Measurements from ENCODE around the gene ARRDC5. TPM values are rescaled to one million over a fixed set of nuclear protein-coding genes. Genes with fewer than 3 reads are reported as not detected.
A peak's percentile ranks its signal among the peaks of the same experiment; 100 is the strongest.
"Not testable (repeated sequence)": the region's sequence is repeated elsewhere in the genome, so short reads cannot be mapped to it uniquely, and the experiment has no call there.

The ARRDC5 gene
- total RNA-seq = 1 to 10 TPM in 1 of 2 experiments, under 1 TPM in 1; 0.85 to 1.0 TPM

GRCh38 chr19:4902796-4903195 is at the start of gene ARRDC5:
ARRDC5 (minus strand) TSS chr19:4902896; CDS start chr19:4902825, 71 bp downstream.
- no peaks in the 10 kb centered on the region for H3K36me3 Mint-ChIP-seq (ENCODE audit: low read depth)
- no peak for DNase-seq
- no peaks in the 10 kb centered on the region for H3K4me1 Mint-ChIP-seq
- no peaks in the 10 kb centered on the region for H3K9me3 Mint-ChIP-seq
- ChIA-PET POLR2A (no interaction called here), CTCF (interaction anchor here (0.6 to 1.4 kb wide), 3 partner anchors 9 to 106 kb away, joined by 3 read pairs; no protein-coding TSS in a partner anchor)
- H3K4me3 Mint-ChIP-seq = no peak within 1 kb of the TSS
- no peak within 1 kb of the TSS for H3K27ac Mint-ChIP-seq
- H3K27me3 Mint-ChIP-seq = no peaks in the 10 kb centered on the region

GRCh38 chr19:4951656-4952055 is 49.0 kb upstream of the ARRDC5 start:
- Mint-ChIP-seq H3K36me3 (ENCODE audit: low read depth) (peaks cover 64% of the 10 kb centered on the region), H3K4me3 (no peak overlapping the region), H3K27ac (peak overlapping the region; percentile 34), H3K9me3 (no peaks in the 10 kb centered on the region), H3K4me1 (no peaks in the 10 kb centered on the region), H3K27me3 (no peaks in the 10 kb centered on the region)
- CTCF ChIA-PET = no interaction called here
- no peak for DNase-seq
- POLR2A ChIA-PET = interaction anchor here (0.7 kb wide), 1 partner anchor 20 kb away, joined by 3 read pairs; no protein-coding TSS in a partner anchor

- H3K4me3 Mint-ChIP-seq, H3K27me3 Mint-ChIP-seq, H3K9me3 Mint-ChIP-seq, POLR2A ChIA-PET, H3K27ac Mint-ChIP-seq, H3K4me1 Mint-ChIP-seq, DNase-seq, CTCF ChIA-PET: not testable (repeated sequence)
- H3K36me3 Mint-ChIP-seq (ENCODE audit: low read depth) = peaks cover 65% of the 10 kb centered on the region
Measured at GRCh38 chr19:4950650-4951049, 48.0 kb upstream of the ARRDC5 start.

GRCh38 chr19:4941638-4942169 is 39.0 kb upstream of the ARRDC5 start:
- H3K36me3 Mint-ChIP-seq (ENCODE audit: low read depth) = peaks cover 61% of the 10 kb centered on the region
- CTCF ChIA-PET, H3K9me3 Mint-ChIP-seq: not testable (repeated sequence)

GRCh38 chr19:4939466-4939865 is 36.8 kb upstream of the ARRDC5 start:
- Mint-ChIP-seq H3K27ac (no peak overlapping the region), H3K4me3 (no peak overlapping the region), H3K27me3 (no peaks in the 10 kb centered on the region), H3K4me1 (no peaks in the 10 kb centered on the region), H3K9me3 (no peaks in the 10 kb centered on the region), H3K36me3 (ENCODE audit: low read depth) (peaks cover 62% of the 10 kb centered on the region)
- POLR2A ChIA-PET = interaction anchor here (1.1 kb wide), 1 partner anchor 13 kb away, joined by 4 read pairs; no protein-coding TSS in a partner anchor
- DNase-seq = no peak
- CTCF ChIA-PET = interaction anchor here (1.0 kb wide), 1 partner anchor 32 kb away, joined by 4 read pairs; no protein-coding TSS in a partner anchor

More at GRCh38 chr19:4941638-4942169, 39.0 kb upstream of the ARRDC5 start:
- H3K4me3 Mint-ChIP-seq, H3K4me1 Mint-ChIP-seq, DNase-seq, POLR2A ChIA-PET, H3K27me3 Mint-ChIP-seq, H3K27ac Mint-ChIP-seq: not testable (repeated sequence)

- H3K27me3 Mint-ChIP-seq, DNase-seq, H3K4me3 Mint-ChIP-seq, CTCF ChIA-PET, H3K9me3 Mint-ChIP-seq, POLR2A ChIA-PET, H3K4me1 Mint-ChIP-seq: not testable (repeated sequence)
- Mint-ChIP-seq H3K36me3 (ENCODE audit: low read depth) (peaks cover 62% of the 10 kb centered on the region), H3K27ac (peak overlapping the region; percentile 6)
Measured at GRCh38 chr19:4938461-4938860, 35.8 kb upstream of the ARRDC5 start.

GRCh38 chr19:4937060-4937459 is 34.4 kb upstream of the ARRDC5 start:
- H3K9me3 Mint-ChIP-seq = no peaks in the 10 kb centered on the region
- ChIA-PET CTCF (interaction anchor here (1.4 kb wide), 1 partner anchor 94 kb away, joined by 5 read pairs; no protein-coding TSS in a partner anchor), POLR2A (interaction anchor here (0.6 kb wide), 1 partner anchor 33 kb away, joined by 4 read pairs; no protein-coding TSS in a partner anchor)
- H3K4me3 Mint-ChIP-seq = no peak overlapping the region
- no peaks in the 10 kb centered on the region for H3K4me1 Mint-ChIP-seq
- H3K36me3 Mint-ChIP-seq (ENCODE audit: low read depth) = peaks cover 60% of the 10 kb centered on the region
- no peak overlapping the region for H3K27ac Mint-ChIP-seq
- no peaks in the 10 kb centered on the region for H3K27me3 Mint-ChIP-seq
- no peak for DNase-seq

- DNase-seq = no peak
- no peaks in the 10 kb centered on the region for H3K4me1 Mint-ChIP-seq
- no peaks in the 10 kb centered on the region for H3K27me3 Mint-ChIP-seq
- ChIA-PET CTCF (no interaction called here), POLR2A (no interaction called here)
- H3K27ac Mint-ChIP-seq = no peak overlapping the region
- no peaks in the 10 kb centered on the region for H3K9me3 Mint-ChIP-seq
- peaks cover 62% of the 10 kb centered on the region for H3K36me3 Mint-ChIP-seq (ENCODE audit: low read depth)
- no peak overlapping the region for H3K4me3 Mint-ChIP-seq
Measured at GRCh38 chr19:4935444-4935843, 32.7 kb upstream of the ARRDC5 start.

- H3K27ac Mint-ChIP-seq = no peak overlapping the region
- DNase-seq = no peak
- no peaks in the 10 kb centered on the region for H3K27me3 Mint-ChIP-seq
- no peaks in the 10 kb centered on the region for H3K4me1 Mint-ChIP-seq
- no peak overlapping the region for H3K4me3 Mint-ChIP-seq
- ChIA-PET CTCF (no interaction called here), POLR2A (no interaction called here)
- peaks cover 67% of the 10 kb centered on the region for H3K36me3 Mint-ChIP-seq (ENCODE audit: low read depth)
- no peaks in the 10 kb centered on the region for H3K9me3 Mint-ChIP-seq
Measured at GRCh38 chr19:4933528-4933927, 30.8 kb upstream of the ARRDC5 start.

GRCh38 chr19:4932711-4933110 is 30.0 kb upstream of the ARRDC5 start:
- CTCF ChIA-PET = no interaction called here
- Mint-ChIP-seq H3K9me3 (no peaks in the 10 kb centered on the region), H3K36me3 (ENCODE audit: low read depth) (peaks cover 59% of the 10 kb centered on the region), H3K4me3 (no peak overlapping the region), H3K27ac (no peak overlapping the region), H3K4me1 (no peaks in the 10 kb centered on the region), H3K27me3 (no peaks in the 10 kb centered on the region)
- no peak for DNase-seq
- POLR2A ChIA-PET = no interaction called here

- H3K9me3 Mint-ChIP-seq = no peaks in the 10 kb centered on the region
- POLR2A ChIA-PET = no interaction called here
- no peak for DNase-seq
- peaks cover 43% of the 10 kb centered on the region for H3K36me3 Mint-ChIP-seq (ENCODE audit: low read depth)
- no peaks in the 10 kb centered on the region for H3K27me3 Mint-ChIP-seq
- H3K4me3 Mint-ChIP-seq = no peak overlapping the region
- CTCF ChIA-PET = no interaction called here
- no peak overlapping the region for H3K27ac Mint-ChIP-seq
- H3K4me1 Mint-ChIP-seq = no peaks in the 10 kb centered on the region
Measured at GRCh38 chr19:4930664-4931063, 28.0 kb upstream of the ARRDC5 start.

- no peak for DNase-seq
- Mint-ChIP-seq H3K4me1 (peaks cover 3% of the 10 kb centered on the region), H3K36me3 (ENCODE audit: low read depth) (peaks cover 34% of the 10 kb centered on the region), H3K27ac (no peak overlapping the region), H3K9me3 (no peaks in the 10 kb centered on the region), H3K27me3 (no peaks in the 10 kb centered on the region), H3K4me3 (no peak overlapping the region)
- CTCF ChIA-PET = no interaction called here
- POLR2A ChIA-PET = interaction anchor here (1.5 kb wide), 1 partner anchor 12 kb away, joined by 3 read pairs; no protein-coding TSS in a partner anchor
Measured at GRCh38 chr19:4929186-4929585, 26.5 kb upstream of the ARRDC5 start.

- no peaks in the 10 kb centered on the region for H3K27me3 Mint-ChIP-seq
- H3K4me3 Mint-ChIP-seq = no peak overlapping the region
- ChIA-PET POLR2A (no interaction called here), CTCF (no interaction called here)
- DNase-seq = no peak
- H3K4me1 Mint-ChIP-seq = peaks cover 6% of the 10 kb centered on the region
- no peaks in the 10 kb centered on the region for H3K9me3 Mint-ChIP-seq
- H3K27ac Mint-ChIP-seq = no peak overlapping the region
- H3K36me3 Mint-ChIP-seq (ENCODE audit: low read depth) = peaks cover 31% of the 10 kb centered on the region
Measured at GRCh38 chr19:4923276-4923747, 20.6 kb upstream of the ARRDC5 start.

Measured in activated CD4-positive, alpha-beta memory T cell treated with anti-CD3 and anti-CD28 coated beads, Interleukin-2, amount 10 ng/mL, durations not matched to agents 7 days and 5 days (primary cell).